ENCODE measurements around the gene CYP4V2.
A peak's percentile ranks its signal among the peaks of the same experiment; 100 is the strongest.

The CYP4V2 gene

GRCh38 chr4:186191200-186192065 is at the start of gene CYP4V2:
CYP4V2 (plus strand) TSS chr4:186191567; CDS start chr4:186191824, 257 bp downstream.
- intact Hi-C loops (cut with DNase I): no loop called here
- DNase-seq: peak; percentile 44 to 91 (median 80)

- peak in 38 of 42 donors; percentile 30 to 80 (median 63) for DNase-seq
- intact Hi-C loops (cut with DNase I): no loop called here
These were observed 47.0 kb upstream of the CYP4V2 start for GRCh38 chr4:186144198-186144945.

- DNase-seq: peak in 38 of 42 donors; percentile 11 to 70 (median 48)
- intact Hi-C loops (cut with DNase I): no loop called here
These were observed 46.3 kb upstream of the CYP4V2 start for GRCh38 chr4:186144946-186145569.

- DNase-seq: peak in 5 of 42 donors; percentile 33 to 52 (median 39)
These were observed 44.9 kb upstream of the CYP4V2 start for GRCh38 chr4:186146458-186146857.

GRCh38 chr4:186148336-186148975 is 42.9 kb upstream of the CYP4V2 start:
- intact Hi-C loops (cut with DNase I): no loop called here
- no peak for DNase-seq

More at GRCh38 chr4:186146458-186146857, 44.9 kb upstream of the CYP4V2 start:
- intact Hi-C loops (cut with DNase I): no loop called here

- peak in 16 of 42 donors; percentile 9 to 58 (median 40) for DNase-seq
- intact Hi-C loops (cut with DNase I): no loop called here
These were observed 41.5 kb upstream of the CYP4V2 start for GRCh38 chr4:186149872-186150271.

- no peak for DNase-seq
- intact Hi-C loops (cut with DNase I): no loop called here
These were observed 40.4 kb upstream of the CYP4V2 start for GRCh38 chr4:186150926-186151325.

- intact Hi-C loops (cut with DNase I): no loop called here
- DNase-seq: no peak
These were observed 39.9 kb upstream of the CYP4V2 start for GRCh38 chr4:186151499-186151898.

- DNase-seq: no peak
- intact Hi-C loops (cut with DNase I): no loop called here
These were observed 33.1 kb upstream of the CYP4V2 start for GRCh38 chr4:186158021-186158813.

- DNase-seq: no peak
- intact Hi-C loops (cut with DNase I): no loop called here
These were observed 32.4 kb upstream of the CYP4V2 start for GRCh38 chr4:186158966-186159365.

GRCh38 chr4:186159613-186160012 is 31.8 kb upstream of the CYP4V2 start:
- intact Hi-C loops (cut with DNase I): no loop called here
- no peak for DNase-seq

GRCh38 chr4:186161138-186161537 is 30.2 kb upstream of the CYP4V2 start:
- intact Hi-C loops (cut with DNase I): no loop called here
- no peak for DNase-seq

GRCh38 chr4:186166852-186167512 is 24.4 kb upstream of the CYP4V2 start:
- DNase-seq: no peak
- intact Hi-C loops (cut with DNase I): no loop called here

GRCh38 chr4:186167605-186168004 is 23.8 kb upstream of the CYP4V2 start:
- DNase-seq: no peak
- intact Hi-C loops (cut with DNase I): no loop called here

- intact Hi-C loops (cut with DNase I): no loop called here
- DNase-seq: no peak
These were observed 22.6 kb upstream of the CYP4V2 start for GRCh38 chr4:186168750-186169149.

GRCh38 chr4:186169333-186169944 is 21.9 kb upstream of the CYP4V2 start:
- intact Hi-C loops (cut with DNase I): no loop called here
- no peak for DNase-seq

All from head of caudate nucleus (tissue), 42 donors.